IMR-90 (cell line): ENCODE results near the gene ANKRD11. TPM values are rescaled to one million over a fixed set of nuclear protein-coding genes. Genes with fewer than 3 reads are reported as not detected.

Source experiments
- ATAC-seq: fragments of 200-7000 bp; cut with Tn5 transposase; 2 replicates; pipeline ENCODE4 v1.9.1; 2020; ENCODE audit warnings: low read depth, mild to moderate bottlenecking, moderate library complexity
- BruUV-seq: library from RNA; stranded (reverse); fragments of 400-500 nt; replicated peaks from 2 replicates; lab custom pipeline; 2021; lab: Mats Ljungman, UMichigan
- CTCF ChIA-PET: fragments of 300-600 bp; formaldehyde crosslinking; extraction: SDS; loops from one replicate; lab custom pipeline; 2021; ENCODE audit warnings: antibody characterized with exemption; lab: Yijun Ruan, JAX
- POLR2A ChIA-PET: fragments of 300-600 bp; sonication (Branson Sonifier 250); formaldehyde crosslinking; loops from one replicate; lab custom pipeline; 2022; ENCODE audit warnings: antibody characterized with exemption; ENCODE audit not compliant: unreplicated experiment; lab: Charles Lee
- DNase-seq: peaks from one replicate; pipeline ENCODE4 v3.0.0; 2013
- H2AFZ ChIP-seq: replicated peaks from 2 replicates; pipeline ENCODE3; 2013; ENCODE audit warnings: low read length, mild to moderate bottlenecking; ENCODE audit not compliant: poor library complexity
- H2AK5ac ChIP-seq: 2 replicates; pipeline ENCODE4 v1.6.1; 2013; ENCODE audit warnings: low read depth, low read length, inconsistent platforms
- H2AK9ac ChIP-seq: replicated peaks from 2 replicates; pipeline ENCODE3; 2013; ENCODE audit warnings: mild to moderate bottlenecking, low read depth, low read length, moderate library complexity; ENCODE audit not compliant: poor library complexity
- H2BK120ac ChIP-seq: 2 replicates; pipeline ENCODE4 v1.6.1; 2013; ENCODE audit warnings: low read depth, low read length, inconsistent platforms
- H2BK15ac ChIP-seq: 3 replicates; pipeline ENCODE4 v1.6.1; 2013; ENCODE audit warnings: low read depth, low read length, inconsistent platforms
- H2BK20ac ChIP-seq: 2 replicates; pipeline ENCODE4 v1.6.1; 2013; ENCODE audit warnings: low read depth, mild to moderate bottlenecking, inconsistent platforms, low read length, moderate library complexity
- H2BK5ac ChIP-seq: 2 replicates; pipeline ENCODE4 v1.6.1; 2013; ENCODE audit warnings: mild to moderate bottlenecking, low read depth, low read length, inconsistent platforms; ENCODE audit not compliant: poor library complexity, severe bottlenecking
- H3K14ac ChIP-seq: replicated peaks from 2 replicates; pipeline ENCODE4 v1.6.1; 2013; ENCODE audit warnings: low read depth, low read length, inconsistent platforms
- H3K18ac ChIP-seq: 2 replicates; pipeline ENCODE4 v1.6.1; 2013; ENCODE audit warnings: low read depth, low read length, control low read depth
- H3K23ac ChIP-seq: 2 replicates; pipeline ENCODE4 v1.6.1; 2013; ENCODE audit warnings: low read depth, low read length, inconsistent platforms
- H3K27ac ChIP-seq: 2 replicates; pipeline ENCODE4 v1.5.1; 2013; ENCODE audit warnings: mild to moderate bottlenecking, control low read depth, low read length; ENCODE audit not compliant: insufficient read depth
- H3K27me3 ChIP-seq: 2 replicates; pipeline ENCODE4 v1.6.1; 2013; ENCODE audit warnings: low read length; ENCODE audit not compliant: control insufficient read depth, insufficient read depth
- H3K36me3 ChIP-seq: 2 replicates; pipeline ENCODE4 v1.6.1; 2013; ENCODE audit warnings: low read length, mixed read lengths; ENCODE audit not compliant: control insufficient read depth, insufficient read depth
- H3K4ac ChIP-seq: 2 replicates; pipeline ENCODE4 v1.6.1; 2013; ENCODE audit warnings: low read depth, low read length, inconsistent platforms
- H3K4me1 ChIP-seq: 2 replicates; pipeline ENCODE4 v1.6.1; 2013; ENCODE audit warnings: low read length, mixed read lengths; ENCODE audit not compliant: control insufficient read depth, insufficient read depth
- H3K4me2 ChIP-seq: 2 replicates; pipeline ENCODE4 v1.6.1; 2013; ENCODE audit warnings: low read depth, mild to moderate bottlenecking, control low read depth, low read length, moderate library complexity
- H3K4me3 ChIP-seq: 2 replicates; pipeline ENCODE4 v1.5.1; 2013; ENCODE audit warnings: low read depth, mild to moderate bottlenecking, control low read depth, low read length, moderate library complexity; ENCODE audit not compliant: insufficient read depth
- H3K56ac ChIP-seq: 2 replicates; pipeline ENCODE4 v1.6.1; 2013; ENCODE audit warnings: low read length, inconsistent platforms; ENCODE audit not compliant: insufficient read depth; ENCODE audit errors: extremely low read depth
- H3K79me1 ChIP-seq, 2 experiments: 2 replicates each; pipeline ENCODE4 v1.6.1; 2013; ENCODE audit warnings: low read length in 2 of 2, inconsistent platforms in 1 of 2, low read depth in 1 of 2
- H3K9ac ChIP-seq: 2 replicates; pipeline ENCODE4 v1.6.1; 2013; ENCODE audit warnings: low read depth, low read length, control low read depth
- H3K9me1 ChIP-seq: 2 replicates; pipeline ENCODE4 v1.6.1; 2013; ENCODE audit warnings: low read length, inconsistent platforms; ENCODE audit not compliant: insufficient read depth
- H3K9me3 ChIP-seq: 2 replicates; pipeline ENCODE4 v1.6.1; 2013; ENCODE audit warnings: low read length; ENCODE audit not compliant: control insufficient read depth, insufficient read depth
- H4K20me1 ChIP-seq: 2 replicates; pipeline ENCODE4 v1.6.1; 2013; ENCODE audit warnings: low read length, inconsistent platforms; ENCODE audit not compliant: insufficient read depth
- H4K5ac ChIP-seq: 2 replicates; pipeline ENCODE4 v1.6.1; 2013; ENCODE audit warnings: mild to moderate bottlenecking, low read depth, low read length, control low read depth
- H4K8ac ChIP-seq, 2 experiments: 2 replicates each; pipeline ENCODE4 v1.6.1; 2013; ENCODE audit warnings: low read depth in 2 of 2, low read length in 2 of 2, control low read depth in 1 of 2, inconsistent platforms in 1 of 2
- H4K91ac ChIP-seq: 2 replicates; pipeline ENCODE4 v1.6.1; 2013; ENCODE audit warnings: low read depth, low read length, inconsistent platforms; ENCODE audit not compliant: insufficient read depth
- CEBPB ChIP-seq: IDR thresholded peaks from 2 replicates; pipeline ENCODE4 v1.6.1; 2012; ENCODE audit warnings: low read depth, low read length, improper control_type of control experiment
- ELK1 ChIP-seq: fragments of 150-350 bp; IDR thresholded peaks from 2 replicates; pipeline ENCODE4 v1.6.1; 2016; ENCODE audit warnings: low read depth, mild to moderate bottlenecking, low read length, moderate library complexity, borderline replicate concordance
- FOS ChIP-seq: fragments of 150-350 bp; IDR thresholded peaks from 2 replicates; pipeline ENCODE4 v1.6.1; 2016; ENCODE audit warnings: low read depth, low read length
- MAZ ChIP-seq: IDR thresholded peaks from 2 replicates; pipeline ENCODE4 v1.6.1; 2012; ENCODE audit warnings: low read depth, mild to moderate bottlenecking, low read length, improper control_type of control experiment, moderate library complexity, borderline replicate concordance
- RAD21 ChIP-seq: IDR thresholded peaks from 2 replicates; pipeline ENCODE4 v1.6.1; 2012; ENCODE audit warnings: low read length, improper control_type of control experiment
- RFX5 ChIP-seq: IDR thresholded peaks from 2 replicates; pipeline ENCODE4 v1.8.0; 2012; ENCODE audit warnings: low read depth, mild to moderate bottlenecking, low read length, moderate library complexity
- SMC3 ChIP-seq: fragments of 150-350 bp; IDR thresholded peaks from 2 replicates; pipeline ENCODE4 v1.6.1; 2016; ENCODE audit warnings: low read depth, mild to moderate bottlenecking, antibody characterized with exemption, low read length, moderate library complexity
- WGBS, 2 experiments: methylation state at CpG; one replicate each; pipeline versions ENCODE4 v1.1.5 to v1.1.7; 2013; ENCODE audit warnings: missing lambda C conversion rate in 2 of 2; ENCODE audit not compliant: insufficient read length in 1 of 2; ENCODE audit errors: extremely low coverage in 2 of 2; 5-methylcytosine and 5-hydroxymethylcytosine counted together
- dilution Hi-C: fragments of 300-500 bp; cut with HindIII; formaldehyde crosslinking; loops from one replicate; pipeline ENCODE4 v1.14.3; 2018; ENCODE audit warnings: low sequenced_read_pairs; ENCODE audit not compliant: unreplicated experiment
- in situ Hi-C: fragments of 300-500 bp; cut with MboI; formaldehyde crosslinking; loops from 3 replicates; pipeline ENCODE4 v1.14.3; 2019; ENCODE audit warnings: low sequenced_read_pairs, inconsistent platforms, mixed read lengths
- intact Hi-C: fragments of 100-400 bp; cut with micrococcal nuclease; formaldehyde crosslinking; loops from 2 replicates; pipeline ENCODE4 v1.10.0; 2022
- polyA plus RNA-seq, 3 experiments: library from polyadenylated mRNA; depleted of rRNA; stranded (reverse); fragments of >200 nt; gene quantifications; 2 replicates each; pipeline ENCODE4 v1.2.3, GENCODE V29; 2012; ENCODE audit warnings: low replicate concordance in 1 of 3
- total RNA-seq: library from RNA; depleted of rRNA; stranded (reverse); fragments of >200 nt; gene quantifications from 2 replicates; pipeline ENCODE4 v1.2.3, GENCODE V29; 2012

Gene ANKRD11
- total and polyA plus RNA-seq, 2 of the 4 experiments (the other 2 are of a cell fraction): 46.8 to 71.9 TPM

GRCh38 chr16:89357055-89357816 lies 133.1 kb downstream of the ANKRD11 start:
- peaks cover 30% of the 10 kb centered on the region for H3K4me1 ChIP-seq
- H3K27me3 ChIP-seq: no peaks in the 10 kb centered on the region
- dilution Hi-C loops: no loop called here
- no peak overlapping the region for H3K9ac ChIP-seq
- no peak overlapping the region for H3K4ac ChIP-seq
- peaks cover 99% of the 10 kb centered on the region for H4K20me1 ChIP-seq
- no peak overlapping the region for H3K56ac ChIP-seq
- no peak overlapping the region for H2AFZ ChIP-seq
- 0 out of 2 replicates have a peak overlapping the region, but pooled peaks have one; percentile 38 for H3K23ac ChIP-seq
- H4K8ac ChIP-seq: 0 out of 4 replicates have a peak overlapping the region, but pooled peaks of 1 of the 2 experiments have one; percentile 15
- H4K5ac ChIP-seq: no peak overlapping the region
- H2BK120ac ChIP-seq: no peak overlapping the region
- no peak overlapping the region for H3K27ac ChIP-seq
- WGBS, 2 experiments: no CpG with 5 or more reads among the region's 17 CpGs
- no peak overlapping the region for H2AK9ac ChIP-seq
- ATAC-seq (no peak), DNase-seq (no peak)
- H3K36me3 ChIP-seq: peaks cover 3% of the 10 kb centered on the region
- no peak overlapping the region for H3K18ac ChIP-seq
- no peak overlapping the region for H3K14ac ChIP-seq
- no peak overlapping the region for H4K91ac ChIP-seq
- POLR2A ChIA-PET: no interaction called here
- TF ChIP-seq FOS (no peak), RFX5 (no peak), MAZ (no peak), SMC3 (no peak), CEBPB (no peak), RAD21 (no peak), ELK1 (no peak)
- peaks cover 71% of the 10 kb centered on the region for H3K9me1 ChIP-seq
- BruUV-seq: no TSS peak
- no peak overlapping the region for H2AK5ac ChIP-seq
- CTCF ChIA-PET: interaction anchor here (0.6 to 1.5 kb wide), 3 partner anchors 11 to 132 kb away, joined by 3 read pairs; no protein-coding TSS in a partner anchor
- no peak overlapping the region for H3K4me2 ChIP-seq
- intact Hi-C loops: no loop called here
- peaks cover 16 to 94% of the 10 kb centered on the region in 2 experiments; a peak in 3 of 4 replicates for H3K79me1 ChIP-seq
- no peak overlapping the region for H2BK5ac ChIP-seq
- no peak overlapping the region for H2BK15ac ChIP-seq
- H3K4me3 ChIP-seq: no peak overlapping the region
- no peaks in the 10 kb centered on the region for H3K9me3 ChIP-seq
- in situ Hi-C loops: no loop called here
- no peak overlapping the region for H2BK20ac ChIP-seq
